ENCODE data around the gene SCYGR7.
A peak's percentile ranks its signal among the peaks of the same experiment; 100 is the strongest.

The SCYGR7 gene

DNA sequence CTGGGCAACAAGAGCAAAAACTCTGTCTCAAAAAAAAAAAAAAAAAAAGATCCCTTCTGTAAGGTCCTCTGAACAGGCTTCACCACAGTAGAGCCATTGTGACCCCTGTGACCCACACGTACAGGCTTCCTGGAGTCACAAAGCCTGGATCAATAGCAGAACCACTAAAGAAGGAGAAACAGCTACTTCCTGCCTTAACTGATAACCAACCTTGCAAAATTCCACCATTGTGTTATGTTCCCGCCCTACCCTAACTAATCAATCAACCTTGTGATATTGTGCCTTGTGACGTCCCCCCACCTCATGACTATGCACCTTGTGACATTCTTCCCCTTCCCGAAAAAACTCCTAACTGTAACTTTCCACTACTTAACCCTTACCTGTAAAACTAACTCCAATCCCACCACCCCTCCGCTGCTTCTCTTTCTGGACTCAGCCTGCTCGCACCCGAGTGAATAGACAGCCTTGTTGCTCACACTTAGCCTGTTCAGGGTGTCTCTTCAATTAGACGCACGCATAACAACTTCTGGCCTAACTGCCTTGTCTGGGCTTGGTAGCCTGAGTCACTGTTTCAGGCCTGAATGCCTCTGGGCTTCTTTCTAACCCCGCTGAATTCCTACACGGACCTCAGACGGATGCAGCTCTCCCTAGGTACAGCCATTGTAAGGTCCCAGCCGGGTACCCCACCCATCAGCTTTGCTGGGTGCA lies 31.4 kb downstream of the SCYGR7 start:
- DNase-seq, result no peak

DNA sequence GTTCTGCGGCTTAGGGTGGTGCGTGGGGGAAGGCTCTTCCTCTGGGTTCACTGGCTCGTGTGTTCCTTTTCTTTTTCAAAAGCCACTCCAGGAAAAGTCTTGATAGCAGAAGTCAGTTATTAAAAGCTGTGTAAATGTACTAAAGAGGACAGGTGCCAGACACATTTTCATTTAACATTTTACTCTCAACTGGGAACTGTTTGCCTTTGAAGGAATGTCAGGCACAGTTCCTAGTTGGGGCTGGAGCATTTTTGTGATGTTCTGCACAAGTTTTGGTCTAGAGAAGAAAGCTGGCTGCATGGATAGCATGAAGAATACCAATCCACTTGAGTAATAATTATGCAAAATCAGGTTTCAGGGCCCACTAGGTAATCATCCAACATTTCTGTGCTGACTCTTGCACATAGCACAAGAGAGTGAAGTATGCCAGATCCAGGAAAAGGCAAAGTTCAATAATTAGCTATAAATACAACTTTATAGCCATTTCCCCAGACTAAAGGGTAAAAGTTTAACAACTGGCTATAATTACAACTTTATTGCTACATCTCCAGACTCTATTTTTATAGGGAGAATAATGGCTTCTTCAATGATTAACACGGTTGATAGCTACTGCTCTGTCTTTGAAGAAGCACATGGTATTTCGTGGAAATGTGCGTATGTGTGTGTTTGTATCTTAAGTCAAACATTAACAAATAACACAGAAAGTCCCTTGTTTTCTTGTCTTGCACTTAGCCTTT lies 33.8 kb downstream of the SCYGR7 start:
- no peak for DNase-seq

DNA sequence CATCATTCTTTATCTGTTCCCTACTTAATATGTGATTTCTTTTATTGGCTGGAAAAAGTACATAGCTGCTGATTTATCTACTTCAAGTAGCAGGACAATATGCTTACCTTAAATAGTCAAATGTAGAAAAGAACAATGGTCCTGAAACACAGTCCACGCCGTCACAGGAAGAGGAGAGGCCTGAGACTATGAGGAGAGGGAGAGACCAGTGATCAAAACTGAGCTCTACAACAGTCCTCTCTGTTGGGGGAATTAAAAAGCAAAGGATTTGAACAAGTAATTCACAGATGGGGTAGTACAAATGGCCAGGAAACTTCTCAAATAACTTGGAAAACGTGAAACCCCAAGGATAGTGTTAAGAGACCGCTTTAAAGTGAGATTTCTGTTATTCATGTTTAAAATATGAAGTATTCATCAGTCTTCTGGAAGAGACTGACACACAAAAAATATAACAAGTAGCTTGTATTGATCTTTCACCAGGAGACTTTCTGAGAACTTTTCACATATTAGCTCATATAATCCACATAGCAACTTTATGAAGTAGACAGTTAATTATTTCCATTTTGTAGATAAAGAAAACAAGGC lies 37.7 kb downstream of the SCYGR7 start:
- DNase-seq, result no peak

DNA sequence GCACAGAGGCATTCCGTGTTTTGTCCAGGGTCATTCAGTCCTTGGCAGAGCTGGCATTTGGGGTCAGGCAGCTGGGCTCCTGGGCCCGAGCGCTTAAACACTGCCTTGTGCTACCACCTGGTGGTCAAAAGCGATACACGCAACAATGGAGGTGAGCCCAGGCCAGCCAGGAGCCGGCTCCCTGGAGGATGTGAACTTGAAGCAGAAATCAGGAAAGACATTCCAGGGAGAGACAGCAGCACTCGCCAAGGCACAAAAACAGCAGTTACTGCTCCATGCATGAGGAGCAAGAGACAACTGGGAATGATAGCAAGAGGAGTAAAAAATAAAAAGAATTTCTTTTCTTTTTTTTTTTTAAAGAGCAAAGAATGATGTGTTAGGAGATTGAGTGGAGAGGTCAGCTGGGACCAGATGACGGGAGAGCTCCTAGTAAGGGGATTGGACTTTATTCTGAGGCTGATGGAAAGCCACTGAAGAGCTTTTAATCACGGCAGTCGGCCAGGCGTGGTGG lies 38.3 kb downstream of the SCYGR7 start:
- peak in 1 of 2 experiments; percentile 69 for DNase-seq

DNA sequence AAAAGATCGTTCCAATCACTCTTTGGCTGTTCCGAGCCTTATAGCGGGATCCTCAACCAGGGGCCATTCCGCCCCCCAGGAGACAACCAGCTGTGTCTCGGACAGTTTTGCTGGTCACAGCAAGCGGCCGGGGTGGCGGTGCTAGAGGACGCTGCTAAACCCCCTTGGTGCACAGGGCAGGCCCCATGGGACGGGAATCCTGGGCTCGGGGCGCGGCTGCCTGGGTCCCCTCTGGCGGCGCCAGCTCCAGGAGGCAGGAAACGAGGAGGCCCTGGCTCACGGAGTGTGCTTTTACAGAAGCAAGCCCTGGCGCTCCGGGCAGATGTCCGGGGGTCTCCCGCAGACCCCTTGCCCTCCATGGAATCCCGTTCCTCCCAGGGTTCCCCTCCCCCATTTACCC lies 39.7 kb downstream of the SCYGR7 start:
- no peak for DNase-seq

DNA sequence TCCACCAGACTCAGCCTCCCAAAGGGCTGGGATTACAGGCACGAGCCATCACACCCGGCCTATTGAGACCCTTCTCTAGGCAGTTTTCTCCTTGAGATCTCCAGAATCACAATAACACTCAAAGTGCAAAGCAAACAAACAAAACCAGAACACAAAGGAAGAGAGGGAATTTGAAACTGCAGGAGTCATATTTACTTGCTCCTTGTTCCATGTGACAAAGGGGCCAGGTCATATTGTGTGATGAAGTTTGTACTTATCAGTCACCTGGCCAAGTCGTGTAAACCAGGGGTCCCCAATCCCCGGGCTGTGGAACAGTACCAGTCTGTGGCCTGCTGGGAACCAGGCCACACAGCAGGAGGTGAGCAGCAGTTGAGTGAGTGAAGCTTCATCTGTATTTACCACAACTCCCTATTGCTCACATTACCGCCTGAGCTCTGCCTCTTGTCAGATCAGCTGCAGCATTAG lies 44.1 kb downstream of the SCYGR7 start:
- DNase-seq, result no peak

DNA sequence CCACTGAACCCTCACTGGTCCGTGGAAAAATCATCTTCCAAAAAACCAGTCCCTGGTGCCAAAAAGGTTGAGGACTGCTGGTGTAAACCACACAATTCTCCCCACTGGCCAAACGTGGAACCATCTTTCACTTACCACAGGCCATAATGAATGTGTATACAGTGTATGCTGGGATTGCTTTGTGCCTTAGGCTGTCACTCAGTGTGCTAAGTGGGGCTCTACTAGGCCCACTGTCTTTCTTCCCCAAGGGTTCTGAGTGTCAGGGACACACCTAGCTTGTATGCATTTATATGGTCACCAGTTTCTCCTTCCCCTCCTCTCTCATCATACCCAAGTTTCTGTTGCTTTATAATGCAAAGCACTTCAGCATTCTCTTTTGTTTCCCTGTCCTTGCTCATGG lies 44.8 kb downstream of the SCYGR7 start:
- DNase-seq, result no peak

DNA sequence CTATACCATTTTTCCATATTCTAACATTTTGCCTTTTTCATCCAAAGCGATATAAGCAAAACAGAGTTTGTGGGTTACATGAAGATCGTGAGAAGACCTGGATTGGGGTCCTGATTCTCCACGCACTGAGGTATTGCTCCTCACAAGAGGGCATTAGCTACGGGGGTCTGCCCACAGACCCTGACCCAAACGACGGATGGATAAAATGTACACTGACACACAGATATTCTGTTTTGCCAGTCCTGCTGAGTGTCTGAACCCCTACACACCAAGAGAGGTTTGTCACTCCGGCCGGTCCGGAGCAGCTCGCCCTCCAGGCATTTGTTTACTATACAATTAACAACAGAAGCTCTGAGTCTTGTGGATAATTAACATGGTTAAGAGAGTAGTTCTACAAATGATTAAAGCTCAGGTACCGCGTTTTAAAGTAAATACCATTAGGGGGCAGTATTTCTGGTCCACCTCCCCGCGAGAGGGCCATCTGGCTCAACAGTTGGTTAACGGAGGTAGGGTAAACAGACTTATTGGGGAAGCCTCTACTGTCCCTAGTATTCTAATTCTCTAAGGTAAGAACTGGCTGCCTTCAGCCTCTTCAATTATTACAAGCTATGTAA lies 46.0 kb downstream of the SCYGR7 start:
- DNase-seq, result no peak

DNA sequence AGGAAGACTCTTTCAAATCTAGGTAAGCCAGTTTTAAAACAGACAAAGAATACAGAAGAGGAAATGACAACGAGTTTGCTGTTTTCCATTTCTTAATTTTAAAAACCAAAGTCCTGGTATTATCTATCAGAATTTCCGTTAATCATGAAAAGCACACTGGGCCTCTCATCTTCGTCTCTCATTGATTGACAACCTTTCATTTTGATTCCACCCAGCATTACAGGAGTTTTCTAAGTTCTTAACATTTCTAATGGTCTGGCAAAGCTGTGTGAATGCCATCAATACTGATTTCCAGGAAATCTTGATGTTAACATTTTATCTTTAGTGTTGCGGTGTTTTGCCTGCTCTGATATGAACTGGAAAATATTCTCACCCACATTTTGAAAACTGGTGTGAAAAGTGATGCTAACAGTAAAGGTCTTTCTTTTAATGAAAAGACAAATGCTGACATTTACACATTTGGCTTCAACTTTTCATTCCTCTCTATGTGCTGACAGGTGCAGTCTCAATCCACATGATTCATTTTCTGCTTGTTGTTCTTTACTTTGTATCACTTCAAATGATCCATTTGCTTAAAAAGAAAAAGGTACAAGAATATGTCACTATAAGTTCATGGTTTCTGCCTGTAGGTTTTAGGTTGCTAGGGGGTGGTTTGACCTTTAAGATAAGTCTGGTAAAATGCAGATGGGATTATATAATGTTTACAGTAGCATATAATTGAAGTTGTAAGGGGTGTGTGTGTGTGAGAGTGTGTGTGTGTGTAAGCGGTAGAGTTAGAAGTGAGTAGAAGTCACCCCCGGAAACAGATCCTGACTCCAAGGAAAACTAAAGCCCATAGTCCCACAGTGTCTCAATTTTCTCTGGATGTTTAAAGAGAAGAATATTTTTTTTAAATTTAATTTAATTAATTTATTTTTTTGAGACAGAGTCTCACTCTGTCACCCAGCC lies 47.0 kb downstream of the SCYGR7 start:
- no peak for DNase-seq
